Neutrophil (primary cell): ENCODE results near the gene ROBO4.

Source experiments
- H3K27ac ChIP-seq: fragments of 200-600 bp; sonication (generic); 2 replicates; pipeline ENCODE4 v1.5.1; 2016; ENCODE audit warnings: mild to moderate bottlenecking, moderate library complexity
- H3K27me3 ChIP-seq: fragments of 200-600 bp; sonication (generic); 2 replicates; pipeline ENCODE4 v1.6.0; 2016; ENCODE audit warnings: mild to moderate bottlenecking
- H3K36me3 ChIP-seq: fragments of 200-600 bp; sonication (generic); 2 replicates; pipeline ENCODE4 v1.5.1; 2017
- H3K4me1 ChIP-seq, 2 experiments: fragments of 200-600 bp in 1 of 2; sonication (generic) in 1 of 2; 1 replicate in 1 of 2; 2 replicates in 1 of 2; pipeline versions ENCODE4 v1.5.1 to v1.6.1; 2013 to 2016; ENCODE audit warnings: low read depth in 1 of 2, low read length in 1 of 2, mild to moderate bottlenecking in 1 of 2, moderate library complexity in 1 of 2; ENCODE audit not compliant: control insufficient read depth in 1 of 2, insufficient read depth in 1 of 2
- H3K4me3 ChIP-seq, 2 experiments: fragments of 200-600 bp in 1 of 2; sonication (generic) in 1 of 2; 1 replicate in 1 of 2; 2 replicates in 1 of 2; pipeline ENCODE4 v1.5.1; 2013 to 2016; ENCODE audit warnings: low read depth in 1 of 2, low read length in 1 of 2, mild to moderate bottlenecking in 1 of 2, moderate library complexity in 1 of 2
- H3K9me3 ChIP-seq: fragments of 200-600 bp; sonication (generic); 2 replicates; pipeline ENCODE4 v1.5.1; 2016
- CTCF ChIP-seq: fragments of 200-600 bp; sonication (generic); IDR thresholded peaks from 2 replicates; pipeline ENCODE4 v1.5.1; 2016; ENCODE audit warnings: antibody characterized with exemption

ROBO4 gene

GRCh38 chr11:124887667-124888013, 10.0 kb downstream of the ROBO4 start:
- H3K36me3 ChIP-seq = no peaks in the 10 kb centered on the region
- no peaks in the 10 kb centered on the region for H3K4me1 ChIP-seq
- no peak overlapping the region for H3K4me3 ChIP-seq
- H3K27ac ChIP-seq = no peak overlapping the region
- TF ChIP-seq CTCF = no peak
- H3K9me3 ChIP-seq = no peaks in the 10 kb centered on the region
- H3K27me3 ChIP-seq = no peaks in the 10 kb centered on the region

GRCh38 chr11:124886978-124887666, 10.5 kb downstream of the ROBO4 start:
- Histone ChIP-seq H3K36me3 (no peaks in the 10 kb centered on the region), H3K4me3 (no peak overlapping the region), H3K27me3 (no peaks in the 10 kb centered on the region), H3K9me3 (no peaks in the 10 kb centered on the region), H3K4me1 (no peaks in the 10 kb centered on the region), H3K27ac (no peak overlapping the region)
- no peak for TF ChIP-seq CTCF

GRCh38 chr11:124886476-124886875, 11.2 kb downstream of the ROBO4 start:
- no peaks in the 10 kb centered on the region for H3K36me3 ChIP-seq
- no peak overlapping the region for H3K4me3 ChIP-seq
- H3K4me1 ChIP-seq = no peaks in the 10 kb centered on the region
- no peaks in the 10 kb centered on the region for H3K9me3 ChIP-seq
- H3K27ac ChIP-seq = no peak overlapping the region
- H3K27me3 ChIP-seq = no peaks in the 10 kb centered on the region
- TF ChIP-seq CTCF = no peak

GRCh38 chr11:124884869-124885479, 12.7 kb downstream of the ROBO4 start:
- Histone ChIP-seq H3K4me1 (no peaks in the 10 kb centered on the region), H3K27me3 (no peaks in the 10 kb centered on the region), H3K36me3 (no peaks in the 10 kb centered on the region), H3K27ac (no peak overlapping the region), H3K9me3 (no peaks in the 10 kb centered on the region), H3K4me3 (no peak overlapping the region)
- TF ChIP-seq CTCF = no peak

GRCh38 chr11:124884340-124884739, 13.3 kb downstream of the ROBO4 start:
- Histone ChIP-seq H3K4me1 (no peaks in the 10 kb centered on the region), H3K36me3 (no peaks in the 10 kb centered on the region), H3K27ac (no peak overlapping the region), H3K4me3 (no peak overlapping the region), H3K9me3 (no peaks in the 10 kb centered on the region), H3K27me3 (peaks cover 3% of the 10 kb centered on the region)
- no peak for TF ChIP-seq CTCF
